HG03460 (cell line): ENCODE results near the gene APOM.

Source experiments
- ATAC-seq: cut with Tn5 transposase; IDR thresholded peaks from one replicate; pipeline ENCODE4 v1.9.1; 2021; ENCODE audit not compliant: unreplicated experiment

Gene APOM

DNA sequence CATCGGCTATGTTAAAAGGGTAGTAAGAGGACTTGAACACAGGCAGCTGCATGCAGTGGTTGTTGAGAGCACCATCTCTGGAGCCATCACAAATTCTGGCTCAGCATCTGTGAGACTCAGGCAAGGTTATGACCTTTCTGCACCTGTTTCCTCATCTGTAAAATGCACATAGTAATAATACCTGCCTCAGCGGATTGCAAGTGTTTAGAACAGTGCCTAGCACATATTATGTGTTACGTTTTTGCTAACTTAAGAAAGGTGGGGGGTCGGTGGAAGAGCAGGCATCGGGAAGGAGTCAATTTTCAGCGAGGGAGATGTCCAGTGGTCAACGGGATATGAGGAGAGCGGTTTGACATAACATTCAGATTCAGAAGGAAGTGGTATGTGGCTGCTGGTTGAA is 22.3 kb downstream of the APOM start:
- ATAC-seq = no peak

- ATAC-seq = no peak
Observed at GRCh38 chr6:31680226-31681134, 24.8 kb downstream of the APOM start, which contains the start of gene LY6G5C. LY6G5C (minus strand) TSS chr6:31681067; CDS start chr6:31680373, 694 bp downstream.

- ATAC-seq = no peak
Observed at GRCh38 chr6:31681135-31681671, 25.5 kb downstream of the APOM start.

- no peak for ATAC-seq
Observed at GRCh38 chr6:31683591-31683990, 27.9 kb downstream of the APOM start.

- ATAC-seq = no peak
Observed at GRCh38 chr6:31686483-31686882, 30.8 kb downstream of the APOM start.

DNA sequence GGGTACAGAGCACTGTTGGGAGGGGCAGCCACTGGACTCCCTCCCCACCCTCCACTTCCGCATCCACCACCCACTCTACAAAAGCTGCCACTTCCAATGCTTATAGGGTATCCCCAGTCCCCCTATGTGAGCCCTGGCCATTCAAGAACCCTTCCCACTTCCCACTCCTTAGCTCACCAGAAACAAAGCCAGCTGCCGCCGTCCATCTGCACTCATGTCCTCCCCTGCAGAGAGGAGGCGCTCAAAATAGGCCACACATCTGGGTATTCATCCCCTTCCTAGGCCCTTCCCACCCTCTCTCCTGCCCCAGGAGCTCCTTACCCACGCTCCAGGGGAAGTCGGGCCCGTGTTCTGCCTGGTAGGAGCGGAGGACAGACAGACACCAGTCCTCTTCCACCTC is 31.6 kb downstream of the APOM start:
- no peak for ATAC-seq

DNA sequence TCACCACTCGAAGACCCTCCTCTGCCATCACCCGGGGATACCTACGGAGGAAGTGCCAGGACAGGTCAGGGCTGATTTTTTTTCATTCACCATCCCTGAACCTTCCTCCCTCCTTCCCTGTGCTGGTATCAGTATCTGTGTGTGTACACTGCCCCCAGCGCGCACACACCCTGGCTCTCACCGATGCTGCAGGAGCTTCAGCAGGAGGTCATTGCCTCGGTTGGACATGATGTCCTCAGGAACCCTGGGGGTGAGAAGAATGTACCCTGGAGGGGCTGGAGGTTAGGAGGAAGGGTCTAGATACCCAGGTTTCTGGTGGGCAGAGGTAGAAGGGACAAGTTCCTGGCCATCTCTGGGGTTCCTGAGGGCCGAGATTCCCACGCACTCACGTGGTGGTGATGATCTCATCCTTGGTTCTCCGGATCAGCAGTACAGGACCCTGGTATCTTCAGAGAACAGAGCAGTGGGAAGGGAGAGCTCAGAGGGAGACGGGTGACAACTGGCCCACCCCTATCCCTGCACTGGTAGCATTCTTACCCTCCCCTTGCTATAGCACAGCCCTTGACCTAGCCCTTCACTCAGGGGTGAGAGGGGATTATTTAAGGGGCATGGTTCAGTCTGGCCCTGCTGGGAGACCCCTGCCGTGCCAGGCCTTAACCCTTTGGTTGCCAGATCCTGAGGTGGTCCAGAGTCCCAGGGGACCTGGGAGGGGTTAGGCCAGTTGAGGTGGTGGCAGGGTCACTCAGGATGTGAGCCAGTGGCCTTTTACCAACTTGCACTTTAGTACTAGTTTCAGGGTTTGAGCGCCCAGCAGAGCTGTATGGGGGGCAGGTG is 32.4 kb downstream of the APOM start:
- no peak for ATAC-seq

GRCh38 chr6:31689249-31690110 is 33.8 kb downstream of the APOM start:
- ATAC-seq = no peak

GRCh38 chr6:31690231-31691077 is 34.8 kb downstream of the APOM start:
- ATAC-seq = no peak

- no peak for ATAC-seq
Observed at GRCh38 chr6:31691078-31691463, 35.4 kb downstream of the APOM start.

DNA sequence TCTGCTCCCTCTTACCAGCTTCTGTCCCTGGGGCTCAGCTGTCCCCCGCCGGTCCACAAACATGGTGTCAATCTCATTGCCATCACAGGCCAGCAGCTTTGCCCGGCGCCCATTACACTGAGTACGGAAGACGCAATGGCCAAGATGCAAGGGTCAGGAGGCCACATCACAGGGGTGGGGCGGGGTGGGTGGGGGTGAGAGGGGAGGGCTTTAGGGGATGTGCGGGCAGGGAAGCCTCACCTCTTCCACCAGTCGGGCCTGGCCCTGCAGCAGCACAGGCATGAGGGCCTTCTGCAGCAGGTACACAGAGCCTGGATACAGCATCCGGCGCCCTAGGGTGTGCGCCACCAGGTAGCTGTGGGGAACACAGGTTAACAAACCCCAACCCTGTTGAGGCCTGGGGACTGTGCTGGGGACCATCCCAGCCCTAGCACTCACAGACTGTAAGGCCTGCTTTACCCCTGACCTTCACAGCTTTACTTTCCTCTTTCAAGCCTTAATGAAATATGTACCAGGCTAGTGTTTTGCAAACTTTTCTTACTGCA is 35.9 kb downstream of the APOM start:
- no peak for ATAC-seq

DNA sequence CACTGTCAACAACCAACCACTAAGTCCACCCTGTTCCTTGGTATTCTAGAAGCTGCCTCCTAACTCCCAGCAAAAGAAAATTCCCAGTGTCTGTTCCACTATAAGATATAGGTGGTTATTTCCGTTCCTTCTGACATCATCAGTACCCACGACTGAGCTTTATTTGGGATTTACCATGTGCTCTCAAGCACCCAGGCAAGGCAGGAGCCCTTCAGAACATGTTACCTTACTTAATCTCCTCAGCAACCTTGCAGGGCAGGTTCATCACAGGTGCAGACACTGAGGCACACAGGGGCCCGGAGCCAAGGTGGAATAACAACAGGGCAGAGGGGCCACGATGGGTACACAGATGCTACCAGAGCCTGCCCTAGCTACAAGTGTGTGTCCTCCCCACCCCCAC is 36.7 kb downstream of the APOM start:
- ATAC-seq = no peak

- ATAC-seq = no peak
Observed at GRCh38 chr6:31692886-31693285, 37.2 kb downstream of the APOM start.

DNA sequence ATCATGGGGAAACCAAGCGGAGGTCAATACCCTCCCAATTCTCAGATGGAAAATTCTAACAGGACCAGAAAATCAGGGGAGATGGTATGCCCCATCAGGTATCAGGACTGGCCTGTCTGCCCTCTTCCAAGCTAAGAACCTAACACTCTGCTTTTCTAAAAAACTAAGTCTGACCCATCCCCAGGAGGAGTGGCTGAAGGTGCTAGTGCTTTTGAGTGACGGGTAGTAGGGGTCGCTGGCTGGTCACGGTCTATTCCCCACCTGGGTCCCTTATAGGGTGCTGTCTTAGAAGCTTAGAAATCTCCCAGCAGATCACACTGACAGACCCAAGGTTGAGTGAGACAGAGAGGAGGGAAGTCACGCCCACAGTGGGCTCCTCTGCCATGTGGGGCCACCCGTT is 37.8 kb downstream of the APOM start:
- ATAC-seq = no peak

DNA sequence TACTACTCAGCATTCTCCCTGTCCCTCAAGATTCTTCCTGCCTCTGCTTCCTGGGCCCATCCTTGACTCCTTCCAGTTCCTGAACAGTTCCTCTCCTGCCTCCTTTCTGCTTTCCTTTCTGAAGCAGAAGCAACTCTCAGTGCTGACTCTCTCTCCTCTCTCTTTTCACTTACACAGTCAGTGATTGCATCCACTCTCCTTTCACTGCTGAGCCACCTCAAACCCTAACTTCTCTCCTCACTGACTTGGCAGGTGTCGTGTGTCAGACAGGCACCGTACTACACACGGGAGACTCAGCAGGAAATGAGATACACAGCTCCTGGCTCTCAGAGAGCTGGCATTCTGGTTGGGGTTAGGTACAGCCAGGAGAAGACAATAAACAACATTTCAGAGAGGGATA is 41.9 kb downstream of the APOM start:
- ATAC-seq = no peak

- no peak for ATAC-seq
Observed at GRCh38 chr6:31700740-31701401, 45.2 kb downstream of the APOM start.

DNA sequence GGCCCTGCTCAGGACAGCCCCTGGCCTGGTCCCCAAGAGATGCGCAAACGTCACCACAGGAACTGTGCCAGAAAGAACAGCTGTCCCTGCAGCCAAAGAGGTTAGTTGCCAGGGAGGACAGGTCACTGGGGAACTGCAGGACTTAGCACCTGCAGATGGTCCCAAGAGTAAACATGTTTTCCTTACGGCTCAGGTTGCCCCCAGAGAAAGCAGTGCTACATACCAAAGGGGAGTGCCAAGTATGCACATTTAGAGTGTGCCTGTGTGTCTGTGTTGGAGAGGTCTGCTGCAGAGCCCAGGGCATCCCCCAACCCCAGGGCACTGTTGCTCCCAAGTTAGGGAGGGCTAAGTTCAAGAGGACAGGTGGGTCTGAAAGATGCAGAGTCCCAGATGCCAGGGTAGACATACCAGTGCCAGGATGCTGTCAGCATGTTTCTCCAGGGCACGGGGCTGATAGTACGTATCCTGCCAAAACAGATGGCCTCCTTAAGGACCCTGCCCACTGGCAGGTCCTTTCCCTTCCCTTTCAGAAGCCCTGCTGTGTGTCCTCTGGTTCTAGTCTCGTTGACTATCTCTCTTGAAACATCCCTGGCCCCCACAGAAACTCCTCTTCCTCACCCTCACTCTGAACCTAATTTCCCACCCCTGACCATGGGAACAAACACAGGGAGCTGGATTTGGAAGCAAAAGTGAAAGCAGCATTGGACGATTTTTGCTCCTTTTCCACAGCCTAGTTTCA is 46.1 kb downstream of the APOM start:
- no peak for ATAC-seq

DNA sequence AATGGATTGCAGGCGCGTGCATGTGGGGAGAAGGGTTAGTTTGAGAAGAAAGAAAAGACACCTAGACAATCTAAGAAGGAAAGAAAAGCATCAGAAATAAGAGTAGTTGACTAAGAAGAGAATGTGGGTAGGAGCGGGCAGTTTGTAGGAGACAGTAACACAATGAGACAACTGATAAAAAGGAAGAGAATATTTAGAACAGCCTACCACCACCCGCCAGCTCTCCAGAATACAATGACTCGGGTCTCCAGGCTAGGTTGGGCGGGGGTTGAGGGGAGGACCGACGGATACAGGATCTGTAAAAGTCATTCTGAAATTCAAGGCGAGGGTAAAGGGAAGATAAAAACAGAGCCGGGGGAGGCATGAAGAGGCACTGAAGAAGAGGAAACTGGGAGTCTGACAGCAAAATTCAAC is 46.7 kb downstream of the APOM start:
- no peak for ATAC-seq
